NB4 (cell line): ENCODE results near the gene CALR3.

Experiments used
- DNase-seq: peaks from one replicate; pipeline ENCODE4 v3.0.0; 2010; ENCODE audit warnings: low read depth
- H3K4me3 ChIP-seq: one replicate; pipeline ENCODE4 v1.5.1; 2011; ENCODE audit warnings: mild to moderate bottlenecking, low read depth, low read length, moderate library complexity
- MYC ChIP-seq: IDR thresholded peaks from 2 replicates; pipeline ENCODE4 v1.6.1; 2011; ENCODE audit warnings: low read depth, low read length
- POLR2A ChIP-seq: IDR thresholded peaks from 2 replicates; pipeline ENCODE4 v1.6.1; 2011; ENCODE audit warnings: mild to moderate bottlenecking; ENCODE audit not compliant: insufficient read length; ENCODE audit errors: extremely low read depth
- TF ChIP-seq, protein P1 (sequence below): IDR thresholded peaks from 2 replicates; pipeline ENCODE4 v1.6.1; 2011; ENCODE audit warnings: low read depth, low read length
- TF ChIP-seq, protein P2 (sequence below): IDR thresholded peaks from one replicate; pipeline ENCODE4 v1.5.1; 2012; ENCODE audit warnings: low read depth, low read length

The CALR3 gene

DNA sequence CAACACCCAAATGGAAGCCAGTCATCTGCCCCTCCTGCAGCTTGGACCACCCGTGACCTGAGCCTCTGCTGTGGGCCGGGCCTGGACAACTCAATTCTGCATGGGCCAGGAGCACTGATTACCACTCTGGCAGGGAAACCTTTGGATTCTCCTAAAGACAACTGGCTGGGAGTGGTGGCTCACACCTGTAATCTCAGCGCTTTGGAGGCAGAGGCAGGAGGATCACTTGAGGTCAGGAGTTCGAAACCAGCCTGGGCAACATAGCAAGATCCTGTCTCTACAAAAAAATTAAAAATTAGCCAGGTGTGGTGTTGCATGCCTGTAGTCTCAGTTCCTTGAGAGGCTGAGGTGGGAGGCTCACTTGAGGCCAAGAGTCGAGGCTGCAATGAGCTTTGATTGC is 30.7 kb downstream of the CALR3 start:
- DNase-seq, result no peak
- H3K4me3 ChIP-seq, result no peak overlapping the region
- TF ChIP-seq POLR2A, result no peak
- TF ChIP-seq, protein P1, sequence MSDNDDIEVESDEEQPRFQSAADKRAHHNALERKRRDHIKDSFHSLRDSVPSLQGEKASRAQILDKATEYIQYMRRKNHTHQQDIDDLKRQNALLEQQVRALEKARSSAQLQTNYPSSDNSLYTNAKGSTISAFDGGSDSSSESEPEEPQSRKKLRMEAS, result no peak
- TF ChIP-seq MYC, result no peak
- TF ChIP-seq, protein P2, sequence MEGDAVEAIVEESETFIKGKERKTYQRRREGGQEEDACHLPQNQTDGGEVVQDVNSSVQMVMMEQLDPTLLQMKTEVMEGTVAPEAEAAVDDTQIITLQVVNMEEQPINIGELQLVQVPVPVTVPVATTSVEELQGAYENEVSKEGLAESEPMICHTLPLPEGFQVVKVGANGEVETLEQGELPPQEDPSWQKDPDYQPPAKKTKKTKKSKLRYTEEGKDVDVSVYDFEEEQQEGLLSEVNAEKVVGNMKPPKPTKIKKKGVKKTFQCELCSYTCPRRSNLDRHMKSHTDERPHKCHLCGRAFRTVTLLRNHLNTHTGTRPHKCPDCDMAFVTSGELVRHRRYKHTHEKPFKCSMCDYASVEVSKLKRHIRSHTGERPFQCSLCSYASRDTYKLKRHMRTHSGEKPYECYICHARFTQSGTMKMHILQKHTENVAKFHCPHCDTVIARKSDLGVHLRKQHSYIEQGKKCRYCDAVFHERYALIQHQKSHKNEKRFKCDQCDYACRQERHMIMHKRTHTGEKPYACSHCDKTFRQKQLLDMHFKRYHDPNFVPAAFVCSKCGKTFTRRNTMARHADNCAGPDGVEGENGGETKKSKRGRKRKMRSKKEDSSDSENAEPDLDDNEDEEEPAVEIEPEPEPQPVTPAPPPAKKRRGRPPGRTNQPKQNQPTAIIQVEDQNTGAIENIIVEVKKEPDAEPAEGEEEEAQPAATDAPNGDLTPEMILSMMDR, result no peak

DNA sequence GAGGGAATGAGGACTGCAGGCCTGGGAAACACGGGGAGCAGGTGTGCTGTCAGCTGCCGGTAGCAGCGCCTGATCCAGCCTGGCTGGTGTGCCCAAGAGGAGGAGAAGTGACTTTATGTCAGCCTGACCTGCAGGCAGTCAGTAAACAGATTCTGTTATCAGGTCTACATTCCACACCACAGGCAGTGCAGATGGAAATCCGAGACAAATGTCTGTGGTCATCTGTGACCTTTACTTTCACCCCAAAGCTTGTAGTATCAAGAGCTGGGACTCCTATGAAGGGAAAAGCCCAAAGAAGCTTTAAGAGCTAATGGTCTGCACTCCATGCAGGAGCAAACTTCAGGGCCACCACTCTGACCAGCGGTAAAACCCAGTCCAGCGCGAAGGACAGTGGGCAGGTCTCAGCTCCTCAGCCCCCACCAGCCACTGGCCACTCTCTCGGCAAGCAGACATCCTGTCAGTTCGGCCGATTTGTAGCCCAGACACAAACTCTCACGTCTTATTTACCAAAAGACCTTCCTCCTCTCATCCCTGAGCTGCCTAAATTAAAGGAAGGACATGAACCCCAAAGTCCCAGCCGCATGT is 31.9 kb downstream of the CALR3 start:
- no peak for TF ChIP-seq POLR2A
- TF ChIP-seq, protein P2, result no peak
- no peak for TF ChIP-seq MYC
- TF ChIP-seq, protein P1, result no peak
- no peak overlapping the region for H3K4me3 ChIP-seq
- DNase-seq, result no peak

DNA sequence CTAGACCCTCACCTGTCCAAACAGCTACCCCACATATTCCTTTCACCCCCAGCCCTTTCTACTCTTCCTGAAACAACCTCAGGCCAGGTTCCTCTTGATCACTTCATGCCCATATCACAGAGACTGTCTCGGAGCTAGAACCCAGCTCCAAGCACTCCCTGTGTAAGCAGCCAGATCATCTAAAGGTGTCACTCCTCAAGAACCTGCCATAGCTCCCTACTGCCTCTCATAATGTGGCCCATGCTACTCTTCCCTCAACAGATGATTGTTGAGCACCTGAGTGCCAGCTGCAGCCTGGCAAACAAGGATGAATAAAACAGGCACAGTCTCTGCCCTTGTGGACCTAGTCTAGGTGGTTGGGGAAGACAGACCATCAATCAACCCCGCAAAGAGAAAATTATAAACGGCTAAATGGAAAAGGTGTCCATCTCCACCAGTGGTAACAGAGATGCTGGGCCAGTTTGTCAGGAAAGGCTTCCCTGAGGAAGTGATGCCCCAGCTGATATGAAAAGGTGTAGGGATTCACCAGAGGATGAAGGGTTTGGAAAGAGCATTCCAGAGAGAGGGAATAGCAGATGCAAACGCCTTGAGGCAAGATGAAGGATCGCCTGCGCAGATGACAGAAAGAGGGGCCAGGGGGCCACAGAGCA is 32.5 kb downstream of the CALR3 start:
- no peak overlapping the region for H3K4me3 ChIP-seq
- TF ChIP-seq POLR2A (no peak), MYC (no peak)
- TF ChIP-seq, protein P1, result no peak
- TF ChIP-seq, protein P2, result no peak
- DNase-seq, result no peak

DNA sequence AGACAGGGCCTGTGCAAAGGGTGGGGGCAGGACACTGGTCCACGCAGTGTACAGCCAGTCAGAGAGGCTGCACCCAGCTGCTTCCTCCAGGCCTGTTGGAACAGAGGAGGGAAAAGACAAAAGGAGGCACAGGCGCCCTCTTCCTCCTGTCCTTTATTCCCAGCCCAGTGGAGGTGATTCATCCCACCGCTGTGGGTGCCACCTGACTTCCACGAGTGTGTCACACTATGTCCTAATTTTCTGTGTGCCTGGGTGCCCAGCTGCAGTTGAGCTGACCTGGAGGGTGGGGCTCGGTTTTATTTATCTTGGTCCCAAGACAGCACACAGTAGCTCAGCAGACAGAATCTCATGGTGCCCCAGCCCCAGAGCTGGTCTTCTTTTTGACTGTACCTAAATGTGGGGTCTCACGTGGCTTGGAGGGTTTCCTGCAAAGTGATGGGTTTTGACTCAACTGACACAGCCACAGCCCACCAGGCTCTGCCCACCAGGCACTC is 33.2 kb downstream of the CALR3 start:
- DNase-seq, result no peak
- TF ChIP-seq POLR2A, result no peak
- no peak for TF ChIP-seq MYC
- TF ChIP-seq, protein P2, result no peak
- TF ChIP-seq, protein P1, result no peak
- no peak overlapping the region for H3K4me3 ChIP-seq

DNA sequence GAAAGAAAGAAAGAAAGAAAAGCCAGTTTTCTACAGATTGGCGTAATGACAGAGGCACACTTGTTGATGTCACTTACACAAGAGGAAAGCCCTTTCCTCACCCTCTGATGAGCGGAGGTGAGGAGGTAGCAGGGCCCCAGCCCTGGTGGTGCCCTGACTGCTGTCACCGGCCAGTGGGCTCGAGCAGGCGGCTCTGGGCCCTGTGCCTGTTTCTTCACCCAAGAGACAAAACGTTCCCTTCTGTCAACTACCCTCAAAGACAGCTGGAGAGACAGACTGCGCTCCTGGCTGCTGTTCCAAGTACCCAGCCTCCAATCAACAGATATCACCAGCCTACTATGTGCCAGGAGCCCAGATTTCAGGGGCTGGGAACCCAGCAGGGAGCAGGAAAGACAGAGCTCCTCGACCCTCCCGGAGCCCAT is 34.3 kb downstream of the CALR3 start:
- H3K4me3 ChIP-seq, result no peak overlapping the region
- no peak for DNase-seq
- TF ChIP-seq POLR2A, result no peak
- TF ChIP-seq, protein P2, result no peak
- TF ChIP-seq MYC, result no peak
- TF ChIP-seq, protein P1, result no peak
